Glutamatergic neuron (in vitro differentiated cells): ENCODE measurements around the gene KRTAP5-1. TPM values are rescaled to one million over a fixed set of nuclear protein-coding genes. Genes with fewer than 3 reads are reported as not detected.
A peak's percentile ranks its signal among the peaks of the same experiment; 100 is the strongest.

Experiments
- DNase-seq: peaks from one replicate; pipeline ENCODE4 v3.0.0; 2022
- H3K27ac Mint-ChIP-seq: one replicate; pipeline ENCODE4 v1.8.0; 2020; ENCODE audit warnings: mild to moderate bottlenecking, mixed read lengths, inconsistent platforms; ENCODE audit not compliant: unreplicated experiment
- H3K27me3 Mint-ChIP-seq: one replicate; pipeline ENCODE4 v1.8.0; 2020; ENCODE audit warnings: mild to moderate bottlenecking, moderate library complexity, mixed read lengths, inconsistent platforms; ENCODE audit not compliant: unreplicated experiment
- H3K36me3 Mint-ChIP-seq: one replicate; pipeline ENCODE4 v1.8.0; 2020; ENCODE audit warnings: mild to moderate bottlenecking, mixed read lengths, inconsistent platforms; ENCODE audit not compliant: unreplicated experiment
- H3K4me1 Mint-ChIP-seq: one replicate; pipeline ENCODE4 v1.8.0; 2020; ENCODE audit warnings: mild to moderate bottlenecking, low read depth, mixed read lengths, inconsistent platforms; ENCODE audit not compliant: unreplicated experiment
- H3K4me3 Mint-ChIP-seq: one replicate; pipeline ENCODE4 v1.8.0; 2020; ENCODE audit warnings: mild to moderate bottlenecking, mixed read lengths, inconsistent platforms; ENCODE audit not compliant: unreplicated experiment
- H3K9me3 Mint-ChIP-seq: one replicate; pipeline ENCODE4 v1.8.0; 2020; ENCODE audit warnings: mild to moderate bottlenecking, moderate library complexity, mixed read lengths, inconsistent platforms; ENCODE audit not compliant: unreplicated experiment
- total RNA-seq: library from RNA; stranded (reverse); fragmentation: NEBNext Ultra II Directional; extraction: Animal tissue kit (Norgen Biotek cat#: 25700); gene quantifications from one replicate; pipeline ENCODE4 v1.2.1, GENCODE V29; 2021; ENCODE audit not compliant: unreplicated experiment
- TF ChIP-seq, protein P1 (sequence below): fragments of 200-600 bp; sonication (generic); IDR thresholded peaks from one replicate; pipeline ENCODE4 v1.5.0; 2021; ENCODE audit not compliant: partially characterized antibody, unreplicated experiment

The KRTAP5-1 gene
- total RNA-seq, 1 donor from 2014 or later: not detected

DNA sequence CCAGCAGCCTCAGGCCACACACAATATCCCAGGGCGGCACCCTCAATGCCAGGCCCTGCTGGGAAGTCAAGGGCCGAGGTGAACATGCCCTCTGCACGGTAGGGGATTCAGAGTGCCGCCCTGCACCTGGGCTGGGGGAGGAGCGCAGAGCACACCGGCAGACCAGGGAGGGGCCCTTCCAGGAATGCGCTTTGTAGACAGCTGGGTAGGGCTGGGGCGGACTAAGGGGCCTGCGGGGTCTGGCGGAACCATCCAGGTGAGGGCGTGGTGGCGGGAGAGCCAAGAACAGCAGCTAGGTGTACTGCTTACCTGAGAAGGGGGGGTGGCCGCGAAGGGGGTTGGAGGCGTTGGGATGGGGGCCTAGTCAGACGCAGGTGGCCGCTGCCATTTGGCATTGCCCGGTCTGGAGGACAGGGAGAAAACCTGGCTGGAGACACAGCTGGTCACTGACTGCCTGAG lies 39.0 kb downstream of the KRTAP5-1 start:
- peaks cover 4% of the 10 kb centered on the region for H3K36me3 Mint-ChIP-seq
- peaks cover 3% of the 10 kb centered on the region for H3K4me1 Mint-ChIP-seq
- TF ChIP-seq, protein P1, sequence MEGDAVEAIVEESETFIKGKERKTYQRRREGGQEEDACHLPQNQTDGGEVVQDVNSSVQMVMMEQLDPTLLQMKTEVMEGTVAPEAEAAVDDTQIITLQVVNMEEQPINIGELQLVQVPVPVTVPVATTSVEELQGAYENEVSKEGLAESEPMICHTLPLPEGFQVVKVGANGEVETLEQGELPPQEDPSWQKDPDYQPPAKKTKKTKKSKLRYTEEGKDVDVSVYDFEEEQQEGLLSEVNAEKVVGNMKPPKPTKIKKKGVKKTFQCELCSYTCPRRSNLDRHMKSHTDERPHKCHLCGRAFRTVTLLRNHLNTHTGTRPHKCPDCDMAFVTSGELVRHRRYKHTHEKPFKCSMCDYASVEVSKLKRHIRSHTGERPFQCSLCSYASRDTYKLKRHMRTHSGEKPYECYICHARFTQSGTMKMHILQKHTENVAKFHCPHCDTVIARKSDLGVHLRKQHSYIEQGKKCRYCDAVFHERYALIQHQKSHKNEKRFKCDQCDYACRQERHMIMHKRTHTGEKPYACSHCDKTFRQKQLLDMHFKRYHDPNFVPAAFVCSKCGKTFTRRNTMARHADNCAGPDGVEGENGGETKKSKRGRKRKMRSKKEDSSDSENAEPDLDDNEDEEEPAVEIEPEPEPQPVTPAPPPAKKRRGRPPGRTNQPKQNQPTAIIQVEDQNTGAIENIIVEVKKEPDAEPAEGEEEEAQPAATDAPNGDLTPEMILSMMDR: no peak
- no peak overlapping the region for H3K27ac Mint-ChIP-seq
- peak; percentile 22 for DNase-seq
- no peak overlapping the region for H3K4me3 Mint-ChIP-seq
- H3K27me3 Mint-ChIP-seq: peaks cover 6% of the 10 kb centered on the region
- peaks cover 1% of the 10 kb centered on the region for H3K9me3 Mint-ChIP-seq

DNA sequence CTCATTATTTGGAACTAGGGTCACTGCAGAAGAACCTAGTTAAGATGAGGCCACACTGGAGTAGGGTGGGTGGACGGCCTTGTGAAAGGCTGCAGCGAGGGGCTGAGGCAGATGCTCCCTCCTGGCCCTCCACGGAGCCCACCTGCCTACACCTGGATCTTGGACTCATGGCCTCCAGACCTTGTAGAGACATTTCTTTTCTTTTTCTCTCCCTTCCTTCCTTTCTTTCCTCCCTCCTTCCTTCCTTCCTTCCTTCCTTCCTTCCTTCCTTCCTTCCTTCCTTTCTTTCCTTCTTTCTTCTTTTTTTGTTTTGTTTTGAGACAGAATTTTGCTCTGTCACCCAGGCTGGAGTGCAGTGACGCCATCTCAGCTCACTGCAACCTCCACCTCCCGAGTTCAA lies 39.7 kb downstream of the KRTAP5-1 start:
- Mint-ChIP-seq H3K4me3 (peak overlapping the region; percentile 32), H3K27ac (no peak overlapping the region), H3K27me3 (peaks cover 6% of the 10 kb centered on the region), H3K4me1 (peaks cover 3% of the 10 kb centered on the region), H3K9me3 (peaks cover 1% of the 10 kb centered on the region), H3K36me3 (peaks cover 3% of the 10 kb centered on the region)
- TF ChIP-seq, protein P1: no peak
- DNase-seq: peak; percentile 8

DNA sequence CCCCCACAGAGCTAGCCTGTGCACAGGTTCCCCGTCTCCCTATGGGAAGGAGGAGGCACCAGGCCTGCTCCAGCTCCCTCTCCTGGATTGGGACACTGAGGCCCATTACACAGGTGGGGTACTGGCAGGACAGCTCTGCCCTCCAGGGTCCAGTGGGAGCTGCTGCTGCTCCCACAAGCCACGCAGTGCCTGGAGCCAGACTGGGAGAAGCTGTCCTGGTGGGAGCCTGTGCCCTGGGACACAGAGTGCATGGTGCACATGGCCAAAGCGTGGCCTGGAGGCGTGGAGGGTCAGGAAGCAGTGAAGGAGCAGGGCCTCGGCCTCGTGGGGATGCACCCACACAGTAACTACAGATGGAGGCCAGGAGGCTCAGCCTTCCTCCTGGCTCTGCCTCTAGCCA lies 40.5 kb downstream of the KRTAP5-1 start:
- Mint-ChIP-seq H3K9me3 (no peaks in the 10 kb centered on the region), H3K36me3 (no peaks in the 10 kb centered on the region), H3K27ac (no peak overlapping the region), H3K27me3 (peaks cover 5% of the 10 kb centered on the region), H3K4me3 (no peak overlapping the region), H3K4me1 (peaks cover 1% of the 10 kb centered on the region)
- DNase-seq: peak; percentile 28
- TF ChIP-seq, protein P1: no peak

DNA sequence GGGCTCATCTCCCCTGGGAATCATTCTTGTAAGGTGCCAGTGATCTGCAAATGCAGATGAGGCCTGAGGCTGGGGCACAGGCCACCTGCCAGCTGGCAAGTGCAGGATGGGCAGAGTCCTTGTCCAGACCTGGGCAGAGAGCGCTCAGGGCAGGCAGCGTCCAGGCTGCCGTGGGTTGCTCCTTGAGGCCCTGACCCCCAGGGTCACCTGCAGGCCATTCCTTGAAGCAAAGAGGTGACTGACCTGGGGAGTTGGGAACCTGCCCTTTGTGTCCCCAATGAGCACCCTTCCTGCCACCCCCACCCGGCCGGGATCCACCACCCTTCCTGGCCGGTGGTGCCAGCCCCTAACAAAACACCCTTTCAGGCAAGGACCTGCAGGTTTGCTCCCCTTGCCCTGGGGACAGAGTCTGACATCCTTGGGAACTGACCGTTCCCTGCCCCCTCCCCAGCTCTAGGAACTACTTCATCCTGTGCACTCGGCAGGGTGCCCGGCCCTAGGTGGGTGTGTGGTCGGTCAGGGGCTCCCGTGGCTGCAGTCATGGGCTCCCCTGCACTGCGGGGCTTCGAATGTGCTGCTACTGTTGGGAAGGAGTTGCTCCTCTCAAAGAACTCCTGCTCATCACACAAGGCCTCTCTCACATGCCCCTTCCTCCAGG lies 41.3 kb downstream of the KRTAP5-1 start:
- DNase-seq: peak; percentile 18
- no peaks in the 10 kb centered on the region for H3K36me3 Mint-ChIP-seq
- H3K4me1 Mint-ChIP-seq: no peaks in the 10 kb centered on the region
- no peak overlapping the region for H3K27ac Mint-ChIP-seq
- TF ChIP-seq, protein P1: no peak
- H3K4me3 Mint-ChIP-seq: no peak overlapping the region
- H3K27me3 Mint-ChIP-seq: peaks cover 6% of the 10 kb centered on the region
- no peaks in the 10 kb centered on the region for H3K9me3 Mint-ChIP-seq

DNA sequence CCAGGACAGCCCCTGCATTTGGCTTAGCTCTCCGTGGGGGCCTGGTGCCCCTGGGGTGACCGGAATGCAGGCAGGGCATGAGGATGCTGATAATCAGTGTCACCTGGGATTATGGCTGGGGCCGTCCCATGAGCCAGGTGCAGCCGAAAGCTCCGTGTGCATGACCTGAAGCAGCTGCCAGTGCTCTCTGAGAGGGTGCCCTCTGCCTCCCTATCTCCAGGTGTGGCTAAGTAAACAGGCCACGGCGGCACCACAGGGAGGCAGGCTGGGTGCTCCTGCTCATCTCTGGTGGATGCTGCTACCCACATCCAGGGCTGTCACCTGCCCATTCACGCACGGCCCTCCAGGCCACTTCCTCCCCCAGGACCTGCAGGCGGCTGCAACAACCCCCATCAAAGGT lies 42.8 kb downstream of the KRTAP5-1 start:
- no peak overlapping the region for H3K27ac Mint-ChIP-seq
- no peaks in the 10 kb centered on the region for H3K36me3 Mint-ChIP-seq
- H3K4me3 Mint-ChIP-seq: no peak overlapping the region
- TF ChIP-seq, protein P1: no peak
- H3K27me3 Mint-ChIP-seq: peaks cover 6% of the 10 kb centered on the region
- DNase-seq: peak; percentile 12
- peaks cover 2% of the 10 kb centered on the region for H3K9me3 Mint-ChIP-seq
- no peaks in the 10 kb centered on the region for H3K4me1 Mint-ChIP-seq
